Non-pigmented ciliary epithelial cell (primary cell): ENCODE results near the gene HTT.
A peak's percentile ranks its signal among the peaks of the same experiment; 100 is the strongest.

Experiments
- DNase-seq: peaks from one replicate; pipeline ENCODE4 v3.0.0-alpha.2; 2010; ENCODE audit warnings: low read depth

The HTT gene

DNA sequence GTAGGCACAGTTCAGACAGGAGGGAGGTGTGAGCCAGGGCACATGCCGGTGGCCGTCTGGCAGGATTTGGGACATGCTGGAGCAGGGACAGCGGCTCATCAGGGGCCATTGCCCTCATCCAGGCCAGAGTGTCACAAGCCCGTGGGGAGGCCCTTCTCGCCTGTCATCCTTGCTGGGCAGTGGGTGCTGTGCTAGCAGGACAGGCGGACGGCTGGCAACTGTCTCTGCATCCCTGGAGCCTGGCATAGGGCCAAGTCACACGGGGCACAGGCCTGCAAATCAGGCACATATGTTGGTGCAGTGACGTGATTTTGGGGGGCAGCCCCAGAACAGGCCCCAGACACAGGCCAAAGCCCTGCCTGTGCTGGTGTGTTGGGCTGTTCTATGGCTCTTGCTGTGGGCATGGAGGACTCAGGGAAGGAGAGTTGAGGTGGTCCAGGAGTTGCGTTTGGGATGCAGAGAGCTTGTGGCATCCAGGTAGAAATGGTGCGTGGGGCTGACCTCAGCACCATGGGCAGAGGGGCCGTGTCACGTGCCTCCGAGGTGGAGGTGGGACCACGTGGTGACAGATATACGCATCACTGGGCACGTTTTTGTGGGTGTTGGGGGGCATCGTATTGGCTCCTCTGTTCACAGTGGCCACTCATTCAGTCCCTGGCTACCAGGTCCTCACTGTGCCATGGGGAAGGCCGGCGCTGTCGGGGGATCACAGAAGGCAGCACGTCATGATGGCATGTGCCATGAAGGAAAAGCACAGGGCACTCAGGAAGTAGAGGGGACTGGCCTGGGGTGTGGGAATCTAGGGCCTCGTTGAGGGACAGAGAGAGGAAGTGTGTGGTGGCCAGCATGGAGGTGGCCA lies 159.9 kb downstream of the HTT start:
- no peak for DNase-seq

DNA sequence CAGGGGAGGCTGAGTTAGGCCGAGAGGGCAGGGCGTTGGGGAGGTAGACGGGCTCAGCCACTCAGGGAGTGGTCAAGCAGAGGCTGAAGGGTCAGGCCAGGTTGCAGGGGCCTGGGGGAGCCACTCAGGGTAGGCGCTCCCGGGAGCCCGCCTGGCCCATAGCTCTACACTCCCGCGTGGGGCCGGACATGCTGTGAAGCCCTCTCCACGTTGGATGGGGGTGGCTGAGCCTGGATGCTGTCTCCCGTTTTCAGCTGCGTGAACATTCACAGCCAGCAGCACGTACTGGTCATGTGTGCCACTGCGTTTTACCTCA lies 160.5 kb downstream of the HTT start:
- DNase-seq: no peak

DNA sequence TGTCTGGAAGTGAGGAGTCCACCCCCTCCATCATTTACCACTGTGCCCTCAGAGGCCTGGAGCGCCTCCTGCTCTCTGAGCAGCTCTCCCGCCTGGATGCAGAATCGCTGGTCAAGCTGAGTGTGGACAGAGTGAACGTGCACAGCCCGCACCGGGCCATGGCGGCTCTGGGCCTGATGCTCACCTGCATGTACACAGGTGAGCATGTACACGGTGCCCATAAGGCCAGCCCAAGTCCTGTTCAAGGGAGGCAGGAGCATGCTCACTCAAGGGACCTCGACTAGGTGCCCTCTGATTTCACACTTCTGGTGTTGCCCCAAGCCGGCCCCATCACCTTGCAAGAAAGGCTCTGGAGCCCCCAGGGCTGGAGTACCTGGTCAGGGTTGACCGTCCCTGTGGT lies 161.1 kb downstream of the HTT start:
- no peak for DNase-seq

DNA sequence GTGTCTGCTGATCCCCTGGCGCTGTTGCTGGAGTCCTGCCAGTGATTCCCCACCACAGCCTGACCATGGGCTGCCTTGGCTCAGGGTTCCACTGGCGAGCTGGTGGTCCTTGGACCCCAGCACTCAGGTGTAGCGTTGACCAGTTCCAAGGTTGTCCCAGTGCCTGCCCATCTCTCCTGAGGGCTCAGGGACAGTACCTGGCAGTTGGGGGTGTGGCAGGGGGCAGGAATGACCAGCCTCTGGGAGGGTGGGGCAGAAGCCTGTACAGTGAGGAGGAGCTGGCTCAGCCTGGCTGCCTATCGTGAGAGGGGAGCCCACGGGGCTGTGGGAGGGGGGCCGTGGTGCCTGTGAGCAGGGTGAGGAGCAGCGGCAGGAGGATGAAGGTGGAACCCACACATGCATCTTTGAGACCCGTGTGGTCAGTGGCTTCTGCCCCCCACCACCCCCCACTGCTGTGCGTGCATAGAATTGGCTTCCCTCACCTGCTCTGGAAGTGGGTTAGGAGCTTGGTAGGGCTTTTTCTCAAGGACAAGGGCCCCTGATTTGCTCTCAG lies 161.9 kb downstream of the HTT start:
- DNase-seq: no peak

DNA sequence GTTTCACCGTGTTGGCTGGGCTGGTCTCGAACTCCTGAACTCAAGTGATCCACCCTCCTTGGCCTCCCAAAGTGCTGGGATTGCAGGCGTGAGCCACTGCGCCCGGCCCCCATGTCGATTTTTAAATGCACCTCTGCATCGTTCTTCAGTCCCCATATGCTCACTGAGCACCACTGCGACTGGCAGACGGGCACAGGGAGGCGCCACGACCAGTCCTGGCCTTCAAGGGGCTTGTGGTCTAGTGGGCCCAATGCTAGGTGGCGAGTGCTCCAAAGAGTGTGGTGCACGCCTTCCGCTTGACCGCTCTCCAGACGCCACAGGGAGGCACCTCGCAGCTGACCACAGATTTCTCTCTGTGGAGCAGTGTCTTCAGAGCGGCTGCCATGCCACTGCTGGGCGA lies 162.8 kb downstream of the HTT start:
- no peak for DNase-seq

DNA sequence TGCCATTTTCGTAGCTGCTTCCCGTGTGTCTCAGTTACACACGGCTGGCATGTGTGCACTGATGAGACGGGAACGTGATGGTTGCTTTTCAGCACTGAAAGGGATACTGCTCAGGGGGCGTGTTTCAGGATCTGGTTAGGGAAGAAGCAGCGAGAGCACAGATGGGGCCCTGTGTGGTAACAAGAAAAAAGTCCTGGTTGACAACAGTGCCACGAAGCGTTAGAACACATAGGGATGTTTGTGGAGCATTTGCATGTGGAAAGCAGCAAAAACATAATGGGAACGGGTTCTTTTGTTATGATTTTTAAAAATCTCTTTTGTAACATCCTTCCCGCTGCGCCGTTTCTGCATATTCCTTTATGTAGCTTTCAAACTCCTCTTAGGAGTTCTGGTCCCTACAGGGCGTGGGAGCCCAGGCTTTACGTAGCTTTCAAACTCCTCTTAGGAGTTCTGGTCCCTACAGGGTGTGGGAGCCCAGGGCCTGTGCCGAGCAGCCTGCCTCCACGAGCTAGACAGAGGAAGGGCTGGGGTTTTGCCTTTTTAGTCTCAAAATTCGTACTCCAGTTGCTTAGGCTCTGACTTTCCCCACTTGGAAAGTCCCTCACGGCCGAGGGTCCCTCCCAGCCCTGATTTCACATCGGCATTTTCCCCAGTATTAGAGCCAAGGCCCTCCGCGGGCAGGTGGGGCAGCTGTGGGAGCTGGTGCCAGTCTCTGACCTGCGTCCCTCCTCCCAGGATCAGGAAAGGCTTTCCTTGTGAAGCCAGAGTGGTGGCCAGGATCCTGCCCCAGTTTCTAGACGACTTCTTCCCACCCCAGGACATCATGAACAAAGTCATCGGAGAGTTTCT lies 163.5 kb downstream of the HTT start:
- no peak for DNase-seq

DNA sequence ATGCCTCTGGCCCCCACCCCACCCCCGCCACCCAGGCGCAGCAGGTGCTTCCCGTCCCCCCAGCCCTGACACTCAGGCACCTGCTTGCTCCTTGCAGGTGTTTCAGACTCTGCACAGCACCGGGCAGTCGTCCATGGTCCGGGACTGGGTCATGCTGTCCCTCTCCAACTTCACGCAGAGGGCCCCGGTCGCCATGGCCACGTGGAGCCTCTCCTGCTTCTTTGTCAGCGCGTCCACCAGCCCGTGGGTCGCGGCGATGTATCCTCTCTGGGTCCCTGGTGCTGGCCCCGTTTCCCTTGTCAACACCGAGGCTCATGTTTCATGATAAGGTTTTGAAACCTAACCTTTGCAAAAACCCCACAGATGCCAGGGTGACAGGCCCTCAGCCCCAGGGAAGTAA lies 164.2 kb downstream of the HTT start:
- no peak for DNase-seq

DNA sequence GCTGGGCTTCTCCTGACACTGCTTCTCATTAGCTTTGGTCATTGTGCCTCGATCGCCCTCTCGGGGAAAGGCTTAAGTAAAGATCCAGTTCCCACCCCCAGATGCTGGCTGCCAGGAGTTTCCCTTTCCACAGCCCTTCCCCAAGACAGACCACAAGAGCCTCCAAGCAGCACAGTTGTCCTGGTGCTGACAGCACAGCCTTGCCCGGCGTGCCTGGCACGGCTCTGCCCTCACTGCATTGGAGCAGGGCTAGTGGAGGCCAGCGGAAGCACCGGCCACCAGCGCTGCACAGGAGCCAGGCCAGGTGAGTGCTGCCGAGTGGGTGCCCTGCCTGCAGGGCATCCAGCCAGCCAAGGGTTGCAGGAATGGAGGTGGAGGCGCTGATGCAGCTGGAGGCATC lies 164.8 kb downstream of the HTT start:
- no peak for DNase-seq

DNA sequence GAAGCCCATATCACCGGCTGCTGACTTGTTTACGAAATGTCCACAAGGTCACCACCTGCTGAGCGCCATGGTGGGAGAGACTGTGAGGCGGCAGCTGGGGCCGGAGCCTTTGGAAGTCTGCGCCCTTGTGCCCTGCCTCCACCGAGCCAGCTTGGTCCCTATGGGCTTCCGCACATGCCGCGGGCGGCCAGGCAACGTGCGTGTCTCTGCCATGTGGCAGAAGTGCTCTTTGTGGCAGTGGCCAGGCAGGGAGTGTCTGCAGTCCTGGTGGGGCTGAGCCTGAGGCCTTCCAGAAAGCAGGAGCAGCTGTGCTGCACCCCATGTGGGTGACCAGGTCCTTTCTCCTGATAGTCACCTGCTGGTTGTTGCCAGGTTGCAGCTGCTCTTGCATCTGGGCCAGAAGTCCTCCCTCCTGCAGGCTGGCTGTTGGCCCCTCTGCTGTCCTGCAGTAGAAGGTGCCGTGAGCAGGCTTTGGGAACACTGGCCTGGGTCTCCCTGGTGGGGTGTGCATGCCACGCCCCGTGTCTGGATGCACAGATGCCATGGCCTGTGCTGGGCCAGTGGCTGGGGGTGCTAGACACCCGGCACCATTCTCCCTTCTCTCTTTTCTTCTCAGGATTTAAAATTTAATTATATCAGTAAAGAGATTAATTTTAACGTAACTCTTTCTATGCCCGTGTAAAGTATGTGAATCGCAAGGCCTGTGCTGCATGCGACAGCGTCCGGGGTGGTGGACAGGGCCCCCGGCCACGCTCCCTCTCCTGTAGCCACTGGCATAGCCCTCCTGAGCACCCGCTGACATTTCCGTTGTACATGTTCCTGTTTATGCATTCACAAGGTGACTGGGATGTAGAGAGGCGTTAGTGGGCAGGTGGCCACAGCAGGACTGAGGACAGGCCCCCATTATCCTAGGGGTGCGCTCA lies 165.8 kb downstream of the HTT start:
- no peak for DNase-seq

DNA sequence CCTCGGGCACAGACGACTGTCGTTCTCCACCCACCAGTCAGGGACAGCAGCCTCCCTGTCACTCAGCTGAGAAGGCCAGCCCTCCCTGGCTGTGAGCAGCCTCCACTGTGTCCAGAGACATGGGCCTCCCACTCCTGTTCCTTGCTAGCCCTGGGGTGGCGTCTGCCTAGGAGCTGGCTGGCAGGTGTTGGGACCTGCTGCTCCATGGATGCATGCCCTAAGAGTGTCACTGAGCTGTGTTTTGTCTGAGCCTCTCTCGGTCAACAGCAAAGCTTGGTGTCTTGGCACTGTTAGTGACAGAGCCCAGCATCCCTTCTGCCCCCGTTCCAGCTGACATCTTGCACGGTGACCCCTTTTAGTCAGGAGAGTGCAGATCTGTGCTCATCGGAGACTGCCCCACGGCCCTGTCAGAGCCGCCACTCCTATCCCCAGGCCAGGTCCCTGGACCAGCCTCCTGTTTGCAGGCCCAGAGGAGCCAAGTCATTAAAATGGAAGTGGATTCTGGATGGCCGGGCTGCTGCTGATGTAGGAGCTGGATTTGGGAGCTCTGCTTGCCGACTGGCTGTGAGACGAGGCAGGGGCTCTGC lies 166.5 kb downstream of the HTT start:
- DNase-seq: no peak

DNA sequence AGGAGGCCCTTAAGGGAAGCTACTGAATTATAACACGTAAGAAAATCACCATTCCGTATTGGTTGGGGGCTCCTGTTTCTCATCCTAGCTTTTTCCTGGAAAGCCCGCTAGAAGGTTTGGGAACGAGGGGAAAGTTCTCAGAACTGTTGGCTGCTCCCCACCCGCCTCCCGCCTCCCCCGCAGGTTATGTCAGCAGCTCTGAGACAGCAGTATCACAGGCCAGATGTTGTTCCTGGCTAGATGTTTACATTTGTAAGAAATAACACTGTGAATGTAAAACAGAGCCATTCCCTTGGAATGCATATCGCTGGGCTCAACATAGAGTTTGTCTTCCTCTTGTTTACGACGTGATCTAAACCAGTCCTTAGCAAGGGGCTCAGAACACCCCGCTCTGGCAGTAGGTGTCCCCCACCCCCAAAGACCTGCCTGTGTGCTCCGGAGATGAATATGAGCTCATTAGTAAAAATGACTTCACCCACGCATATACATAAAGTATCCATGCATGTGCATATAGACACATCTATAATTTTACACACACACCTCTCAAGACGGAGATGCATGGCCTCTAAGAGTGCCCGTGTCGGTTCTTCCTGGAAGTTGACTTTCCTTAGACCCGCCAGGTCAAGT lies 167.5 kb downstream of the HTT start:
- DNase-seq: peak; percentile 22

DNA sequence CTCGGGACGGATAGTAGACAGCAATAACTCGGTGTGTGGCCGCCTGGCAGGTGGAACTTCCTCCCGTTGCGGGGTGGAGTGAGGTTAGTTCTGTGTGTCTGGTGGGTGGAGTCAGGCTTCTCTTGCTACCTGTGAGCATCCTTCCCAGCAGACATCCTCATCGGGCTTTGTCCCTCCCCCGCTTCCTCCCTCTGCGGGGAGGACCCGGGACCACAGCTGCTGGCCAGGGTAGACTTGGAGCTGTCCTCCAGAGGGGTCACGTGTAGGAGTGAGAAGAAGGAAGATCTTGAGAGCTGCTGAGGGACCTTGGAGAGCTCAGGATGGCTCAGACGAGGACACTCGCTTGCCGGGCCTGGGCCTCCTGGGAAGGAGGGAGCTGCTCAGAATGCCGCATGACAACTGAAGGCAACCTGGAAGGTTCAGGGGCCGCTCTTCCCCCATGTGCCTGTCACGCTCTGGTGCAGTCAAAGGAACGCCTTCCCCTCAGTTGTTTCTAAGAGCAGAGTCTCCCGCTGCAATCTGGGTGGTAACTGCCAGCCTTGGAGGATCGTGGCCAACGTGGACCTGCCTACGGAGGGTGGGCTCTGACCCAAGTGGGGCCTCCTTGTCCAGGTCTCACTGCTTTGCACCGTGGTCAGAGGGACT lies 168.8 kb downstream of the HTT start:
- DNase-seq: no peak

DNA sequence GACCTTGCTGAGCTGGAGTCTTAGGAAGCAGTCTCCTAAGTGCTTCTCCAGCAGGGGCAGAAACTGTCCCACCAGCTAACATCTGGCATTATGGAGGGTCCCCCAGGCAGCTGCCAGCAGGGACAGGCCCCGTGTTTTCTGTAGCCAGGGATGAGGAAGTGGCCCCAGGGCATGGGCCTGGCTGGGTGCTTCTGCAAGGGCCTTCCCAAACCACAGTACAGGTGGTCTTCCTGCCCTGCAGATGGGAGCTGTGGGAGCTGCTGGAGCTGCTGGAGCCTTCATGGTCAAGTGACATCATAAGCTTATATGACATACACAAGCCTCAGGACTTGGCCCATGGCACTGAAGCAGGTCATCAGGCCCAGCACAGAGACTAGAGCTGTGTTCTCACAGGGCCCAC lies 169.5 kb downstream of the HTT start:
- DNase-seq: no peak

DNA sequence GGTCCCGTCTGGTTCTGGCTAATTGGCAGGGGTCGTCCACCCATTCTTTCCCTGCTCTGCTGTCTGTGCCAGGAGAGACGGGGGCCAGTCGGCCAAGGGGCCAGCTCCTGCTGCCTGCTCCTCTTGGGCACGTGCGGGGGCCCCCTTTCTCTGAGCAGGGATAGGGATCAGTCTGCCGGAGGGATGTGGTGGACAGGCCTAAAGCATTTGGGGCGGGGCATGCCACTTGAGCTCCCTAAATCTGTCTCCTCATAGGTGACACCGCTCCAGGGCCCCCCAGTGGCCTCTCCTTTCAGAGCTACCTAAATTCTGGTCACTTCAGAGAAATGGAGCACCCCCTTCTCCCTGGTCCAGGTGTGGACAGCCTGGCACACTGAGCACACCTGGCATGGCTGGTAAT lies 170.3 kb downstream of the HTT start:
- no peak for DNase-seq

DNA sequence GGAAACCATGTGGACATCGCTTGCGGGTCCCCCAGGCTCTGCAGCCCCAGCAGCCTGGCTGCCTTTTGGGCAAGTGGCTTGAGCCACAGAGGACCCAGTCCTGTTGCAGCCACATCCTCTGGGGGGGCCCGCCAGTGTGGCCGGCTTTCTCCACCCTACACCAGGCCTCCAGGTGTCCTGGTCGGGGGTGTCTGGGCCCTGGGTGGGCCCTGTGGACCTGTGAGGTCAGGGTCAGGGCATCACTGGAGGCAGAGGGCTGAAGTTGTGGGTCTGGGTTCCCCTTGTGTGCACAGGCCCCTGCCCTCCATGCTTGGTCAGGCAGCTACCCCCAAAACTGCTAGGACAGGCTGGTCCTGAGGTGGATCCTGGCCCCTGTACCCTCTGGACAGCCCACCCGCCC lies 171.2 kb downstream of the HTT start:
- DNase-seq: no peak

DNA sequence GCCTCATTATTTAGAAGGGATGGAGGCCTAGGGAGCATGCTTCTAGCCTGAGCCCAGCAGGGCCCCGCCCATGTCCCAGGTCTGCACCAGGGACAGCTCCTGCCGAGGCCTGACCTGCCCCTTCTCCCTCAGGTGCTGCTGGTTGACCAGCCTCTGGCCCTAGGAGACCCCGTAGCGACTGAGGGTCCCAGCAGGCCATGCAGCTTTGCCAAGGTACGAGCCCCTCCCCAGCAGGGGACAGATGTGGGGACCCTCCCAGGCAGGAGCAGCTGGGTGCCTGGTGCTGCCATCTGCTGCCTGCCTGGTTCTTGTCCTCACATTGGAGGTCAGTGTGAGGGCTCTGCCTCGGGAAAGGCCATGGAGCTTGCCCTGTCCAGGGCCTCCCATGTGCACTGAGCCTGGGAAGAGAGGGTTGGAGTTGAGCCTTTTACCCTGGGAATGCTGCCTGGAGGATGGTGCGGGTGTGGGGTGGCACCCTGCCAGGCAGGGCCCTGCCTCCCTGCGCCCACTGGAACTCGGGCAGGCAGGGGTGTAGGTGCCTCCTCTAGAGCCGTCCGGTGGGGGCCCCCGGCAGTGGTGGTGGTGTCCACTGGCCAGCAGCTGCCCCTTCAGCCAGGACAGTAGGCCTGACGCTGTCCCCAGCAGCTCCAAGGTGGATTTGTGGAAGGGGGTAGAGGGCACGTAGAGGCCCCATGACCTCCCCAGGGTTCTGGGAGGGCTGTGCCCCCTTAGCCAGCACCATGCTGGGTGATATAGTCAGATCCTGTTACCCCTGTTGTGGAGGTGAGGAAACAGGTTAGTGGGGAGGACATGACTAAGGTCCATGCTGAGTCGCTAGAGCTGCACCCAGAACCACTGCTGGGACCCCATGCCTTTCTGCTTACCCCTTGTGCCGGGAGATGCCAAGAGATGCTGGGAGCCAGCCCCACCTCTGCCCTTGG lies 172.2 kb downstream of the HTT start:
- no peak for DNase-seq

DNA sequence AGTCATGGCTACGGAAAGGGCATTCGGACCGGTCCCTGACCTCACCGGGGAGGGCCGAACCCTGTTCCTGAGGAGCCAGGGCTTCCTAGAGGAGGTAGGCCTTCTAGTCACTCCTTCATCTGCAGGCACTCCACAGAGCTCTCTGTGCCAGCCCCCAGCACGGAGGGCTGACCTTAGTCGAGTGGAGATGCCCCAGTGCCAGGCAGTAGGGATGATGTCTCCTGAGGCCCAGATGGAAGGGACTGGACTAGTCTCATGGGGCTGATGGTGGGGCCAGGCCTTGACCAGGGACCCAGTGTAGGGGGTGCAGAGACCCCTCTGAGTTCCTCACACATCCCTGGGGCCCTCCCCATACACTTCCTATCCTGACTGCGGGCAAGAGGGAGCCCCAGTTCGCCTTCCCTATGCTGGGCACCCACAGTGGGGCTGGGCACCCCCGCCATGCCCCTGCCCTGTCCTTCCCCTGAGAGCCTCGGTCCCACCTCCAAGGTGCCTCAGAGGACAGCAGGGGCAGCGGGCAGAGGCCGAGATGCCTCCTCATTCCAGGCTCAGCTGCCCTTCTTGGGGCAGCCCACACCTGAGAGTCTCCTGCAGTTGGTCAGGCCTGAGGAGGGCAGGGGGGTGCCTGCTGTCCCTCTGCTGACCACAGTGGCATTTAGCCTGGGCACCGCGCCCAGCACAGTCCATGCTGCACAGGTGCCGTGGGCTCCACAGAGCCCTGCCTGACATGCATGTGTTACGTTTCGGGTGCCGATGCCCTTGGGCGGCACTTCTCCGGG lies 173.1 kb downstream of the HTT start:
- DNase-seq: no peak

DNA sequence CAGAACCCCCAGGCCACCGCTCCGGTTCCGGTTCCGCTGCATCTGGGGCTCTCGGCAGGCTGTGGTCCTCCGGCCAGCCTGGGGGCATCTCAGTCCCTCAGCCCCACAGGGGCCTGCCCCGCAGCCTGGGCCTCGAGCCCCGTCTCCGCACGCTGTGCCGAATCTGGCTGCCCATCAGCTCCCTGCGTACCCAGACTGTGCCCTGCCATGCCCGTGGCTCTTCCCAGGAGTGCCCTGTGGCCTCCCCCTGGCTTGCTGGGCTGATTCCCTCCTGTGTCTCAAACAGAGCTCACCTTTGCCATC lies 173.6 kb downstream of the HTT start:
- no peak for DNase-seq
